NCI-H1694 treated with DMSO at 0.1 percent for 48 hours (cell line): ENCODE data around the gene PBX3.
"Not testable (repeated sequence)": the region's sequence is repeated elsewhere in the genome, so short reads cannot be mapped to it uniquely, and the experiment has no call there.

ENCODE experiments used
- DNase-seq: peaks from one replicate; lab custom pipeline; 2025; lab: John Stamatoyannopoulos, UW

PBX3 gene

DNA sequence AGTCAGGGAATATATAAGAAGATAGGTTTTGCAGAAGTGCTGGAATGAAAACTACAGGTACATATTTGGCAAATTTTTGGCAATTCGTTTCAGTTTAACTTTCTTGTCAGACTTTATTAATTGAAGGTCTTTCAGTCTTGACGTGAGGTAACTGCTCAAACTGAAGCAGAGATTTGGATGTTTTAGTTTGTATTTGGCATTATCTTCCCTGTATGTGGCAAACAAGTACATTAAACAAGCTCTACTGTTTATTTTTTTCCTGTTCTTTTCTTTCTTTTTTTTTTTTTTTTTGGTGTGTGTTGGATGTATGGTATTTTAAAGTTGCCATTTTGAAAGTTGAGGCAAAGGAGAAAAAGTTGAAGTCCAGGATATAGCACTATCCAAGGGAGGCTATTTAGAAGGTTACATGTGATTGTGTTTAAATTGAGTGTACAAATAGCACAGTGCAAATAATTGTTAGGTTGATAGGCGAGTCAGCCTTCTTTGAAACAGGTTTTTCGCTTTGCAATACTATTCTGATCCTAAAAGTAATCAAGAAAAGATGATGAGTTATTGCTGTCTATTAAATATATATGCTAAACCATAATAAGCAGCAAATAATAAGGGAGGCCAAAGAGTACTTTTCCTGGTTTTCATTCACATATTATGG lies 2.2 kb downstream of the PBX3 start:
- DNase-seq = no peak

DNA sequence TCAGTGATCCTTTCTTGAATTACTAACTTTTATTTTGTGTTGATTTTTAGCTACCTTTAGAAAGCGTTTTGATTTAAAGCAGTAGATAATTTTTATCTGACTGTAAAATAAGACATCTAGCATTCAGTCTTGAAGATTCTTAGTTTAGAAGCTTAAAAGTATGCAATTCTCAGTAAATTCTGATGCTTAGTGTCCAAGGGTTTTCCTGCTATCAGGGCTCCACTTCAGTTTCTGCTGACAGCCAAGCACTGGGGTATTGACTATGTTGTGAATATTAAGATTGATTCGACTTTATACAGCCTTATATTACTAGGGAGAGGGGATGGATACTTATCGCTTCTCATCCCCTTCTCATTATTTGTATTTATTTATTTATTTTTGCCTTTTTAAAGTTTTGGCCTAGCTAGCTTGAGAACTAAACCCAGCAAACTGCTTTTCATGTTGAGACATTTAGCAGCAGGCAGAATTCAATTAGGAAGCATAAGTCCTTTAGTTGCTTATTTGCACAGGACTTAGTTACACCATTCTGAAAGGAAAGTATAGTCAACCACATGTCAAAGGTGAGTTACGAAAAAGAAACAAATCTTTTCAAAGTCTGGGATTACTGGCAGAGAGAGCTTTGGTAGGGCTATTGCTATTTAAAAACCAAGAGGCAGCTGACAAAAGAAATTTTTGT lies 2.9 kb downstream of the PBX3 start:
- DNase-seq = peak; percentile 9

DNA sequence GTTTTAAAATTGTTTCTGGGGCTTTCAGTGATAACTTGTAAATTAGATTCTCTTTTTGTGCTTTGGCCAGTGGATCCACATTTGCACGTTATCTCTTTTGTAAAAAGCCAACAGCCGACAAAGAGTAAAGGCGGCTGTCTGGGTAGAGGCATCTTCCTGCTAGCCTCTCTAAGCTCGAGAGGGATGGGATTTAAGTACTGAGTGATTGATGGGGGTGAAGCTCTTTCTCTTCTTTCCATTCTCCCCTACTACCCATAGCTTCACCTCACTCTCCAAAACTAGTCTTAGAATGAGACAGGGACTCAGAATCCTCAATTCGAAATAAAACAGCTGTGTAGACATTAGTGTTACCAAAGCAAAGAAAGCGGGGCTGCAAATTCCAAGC lies 3.4 kb downstream of the PBX3 start:
- DNase-seq = peak; percentile 37

DNA sequence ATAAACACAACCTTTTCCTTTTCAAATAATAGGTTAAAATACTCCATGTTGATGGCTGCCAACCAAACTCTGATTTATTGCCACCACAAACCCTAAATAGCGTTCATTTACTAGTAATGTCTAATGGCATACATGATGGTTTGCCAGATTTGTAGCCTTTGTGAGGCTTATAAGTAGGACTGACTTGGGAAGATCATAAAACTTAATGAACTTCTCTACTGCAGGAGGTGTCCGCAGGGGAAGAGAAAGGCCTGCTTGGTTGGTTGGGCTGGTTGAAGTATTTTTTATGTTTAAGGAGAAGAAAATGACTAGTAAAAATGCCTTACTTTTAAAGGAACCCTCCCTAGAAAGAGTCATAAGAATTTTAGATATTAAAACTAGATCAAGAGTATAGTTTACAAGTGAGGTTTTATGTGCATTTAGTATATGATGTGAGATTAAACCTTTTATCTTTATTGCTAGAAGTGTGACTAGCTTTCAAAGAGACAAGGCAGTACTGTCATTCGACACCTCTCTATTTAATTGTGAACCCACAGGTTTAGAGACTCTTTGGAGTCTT lies 5.0 kb downstream of the PBX3 start:
- peak; percentile 24 for DNase-seq

DNA sequence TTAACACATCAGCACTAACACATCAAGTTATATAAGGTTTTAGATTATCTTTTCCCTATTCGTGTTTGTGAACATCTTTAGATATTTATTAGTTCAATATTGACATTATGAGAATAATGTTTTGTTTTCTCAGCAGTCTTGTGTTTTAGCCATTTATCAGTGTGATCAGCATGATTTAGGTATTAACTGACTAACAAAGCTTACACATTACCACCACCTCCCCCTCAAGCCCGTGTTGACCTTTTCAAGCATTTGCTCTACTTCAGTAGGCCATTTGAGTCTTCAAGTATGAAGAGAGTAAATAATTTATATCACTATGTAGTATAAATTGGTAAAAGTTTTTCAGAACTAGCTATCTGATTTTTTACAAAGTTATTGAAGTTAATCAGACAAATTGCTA lies 6.9 kb downstream of the PBX3 start:
- DNase-seq = no peak

DNA sequence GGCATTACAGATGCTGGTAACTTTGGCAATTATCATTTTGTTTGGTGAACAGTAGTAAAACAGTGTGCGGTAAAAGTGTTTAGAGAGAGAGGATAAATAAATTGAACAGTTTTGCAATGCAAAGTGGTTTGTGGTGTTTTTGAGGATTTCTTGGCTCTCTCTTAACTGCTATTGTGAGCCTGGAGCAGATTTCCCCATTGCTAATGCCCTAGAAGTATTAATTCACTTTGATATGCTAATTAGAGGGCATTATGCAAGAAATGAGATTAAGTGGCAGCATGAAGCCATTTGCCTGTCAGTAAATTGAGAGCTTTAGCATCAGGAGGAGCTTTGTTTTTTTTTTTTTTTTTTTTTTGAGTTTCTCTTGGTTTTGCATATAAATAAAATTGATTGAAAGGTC lies 8.2 kb downstream of the PBX3 start:
- no peak for DNase-seq

DNA sequence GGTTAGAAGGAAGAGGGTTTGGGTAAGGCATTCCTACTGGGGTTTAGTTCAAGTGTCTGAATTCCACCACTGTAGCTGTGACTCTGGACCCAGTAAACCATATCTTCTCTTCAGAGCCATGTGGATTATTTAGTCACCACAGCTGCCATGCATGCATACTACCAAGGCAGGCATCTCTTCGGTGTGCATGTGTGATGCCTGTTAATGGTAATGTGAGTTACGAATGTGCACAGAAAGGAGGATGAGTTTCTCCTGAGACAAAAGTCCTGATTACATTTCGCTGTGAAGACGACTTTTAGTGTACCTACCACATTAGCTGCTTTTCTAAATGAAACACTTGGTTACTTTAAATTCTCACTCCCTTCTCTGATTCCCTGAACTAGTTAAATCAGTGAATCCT lies 9.3 kb downstream of the PBX3 start:
- no peak for DNase-seq

DNA sequence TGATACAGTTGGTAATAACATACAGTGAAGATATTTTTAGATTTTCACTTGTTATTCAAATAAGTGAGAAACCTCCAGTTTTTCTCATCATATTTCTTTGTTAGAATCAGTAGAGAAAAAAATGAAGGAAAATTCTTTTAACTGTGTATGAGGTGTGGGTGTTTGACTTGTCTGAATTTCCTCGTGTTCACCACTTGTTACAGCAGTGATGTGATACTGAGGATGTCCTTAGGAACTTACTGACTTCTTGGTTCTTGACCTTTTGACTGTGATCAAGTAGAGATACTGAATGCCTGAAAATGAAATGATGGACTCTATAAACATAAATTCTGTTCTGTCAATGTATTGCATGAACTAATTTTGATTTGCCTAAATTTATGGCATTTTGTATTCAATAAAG lies 10.7 kb downstream of the PBX3 start:
- DNase-seq = no peak

DNA sequence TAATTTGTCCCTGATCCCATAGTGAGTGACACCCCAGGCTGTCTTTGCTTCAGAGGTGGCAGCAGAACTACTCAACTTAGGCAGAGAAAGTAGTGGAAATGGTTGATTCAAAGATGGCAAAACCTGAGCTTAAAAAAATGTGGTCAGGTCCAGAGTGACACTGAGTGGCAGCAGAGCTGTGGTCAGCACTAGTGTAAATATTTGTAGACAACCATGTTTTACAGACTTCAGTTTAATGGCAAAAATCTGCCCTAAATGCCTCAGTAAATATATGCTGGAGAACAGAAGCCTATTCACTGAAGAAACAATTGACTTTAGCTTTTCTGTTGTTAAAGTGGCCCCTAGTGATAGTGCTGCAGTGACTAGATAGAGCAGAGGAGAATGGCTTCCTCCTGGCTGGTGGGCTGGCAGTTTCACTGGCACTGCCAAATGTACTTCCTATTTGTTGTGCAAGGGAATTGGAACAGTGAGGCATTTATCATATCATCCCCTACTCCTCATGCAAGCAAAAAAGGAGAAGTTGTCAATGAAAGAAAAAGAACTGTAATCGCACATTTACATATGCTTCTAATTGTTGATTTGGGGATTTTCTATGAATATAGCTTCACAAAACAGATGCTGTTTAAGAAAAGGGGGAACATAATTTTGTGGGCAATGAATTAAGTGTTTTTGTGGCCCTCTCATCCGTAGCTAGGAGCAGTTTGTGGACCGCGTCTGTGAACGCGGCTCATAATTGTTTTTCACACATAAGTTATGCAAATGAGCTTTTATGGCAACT lies 12.0 kb downstream of the PBX3 start:
- DNase-seq = peak; percentile 63

DNA sequence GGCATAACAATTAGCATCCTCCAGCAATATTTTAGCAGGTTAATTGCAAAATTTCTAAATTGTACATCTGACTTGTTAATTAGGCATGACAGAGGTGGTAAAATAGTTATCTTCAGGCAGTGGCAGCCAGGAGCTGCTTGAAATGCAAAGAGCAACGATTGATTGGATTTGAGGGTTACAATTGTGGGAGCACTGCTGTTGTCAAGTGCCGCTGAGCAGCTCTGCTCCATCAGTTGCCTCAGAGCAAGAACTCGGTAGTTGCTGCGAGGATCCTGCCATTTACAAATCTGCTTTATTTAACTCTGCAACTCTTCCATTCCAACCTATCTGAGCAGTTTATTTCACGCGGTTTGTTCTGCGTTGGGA lies 12.6 kb downstream of the PBX3 start:
- peak; percentile 44 for DNase-seq

DNA sequence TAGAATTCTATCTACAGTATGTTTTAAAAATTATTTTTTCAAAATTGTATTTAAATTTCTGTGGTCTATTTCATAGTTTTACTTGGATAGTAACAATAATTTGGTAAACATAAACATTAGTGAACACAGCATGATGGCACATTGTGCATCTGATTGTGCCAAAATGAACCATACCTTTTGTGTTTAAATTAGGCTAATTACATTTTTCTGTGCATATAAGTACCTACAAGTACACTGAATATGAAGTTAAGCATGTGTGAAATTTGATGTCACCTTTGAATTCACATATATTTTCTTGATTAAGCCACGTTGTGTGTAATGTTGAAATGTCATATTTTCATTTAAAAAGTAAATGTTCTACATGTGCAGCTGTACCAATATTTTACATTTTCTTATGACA lies 13.4 kb downstream of the PBX3 start:
- no peak for DNase-seq

DNA sequence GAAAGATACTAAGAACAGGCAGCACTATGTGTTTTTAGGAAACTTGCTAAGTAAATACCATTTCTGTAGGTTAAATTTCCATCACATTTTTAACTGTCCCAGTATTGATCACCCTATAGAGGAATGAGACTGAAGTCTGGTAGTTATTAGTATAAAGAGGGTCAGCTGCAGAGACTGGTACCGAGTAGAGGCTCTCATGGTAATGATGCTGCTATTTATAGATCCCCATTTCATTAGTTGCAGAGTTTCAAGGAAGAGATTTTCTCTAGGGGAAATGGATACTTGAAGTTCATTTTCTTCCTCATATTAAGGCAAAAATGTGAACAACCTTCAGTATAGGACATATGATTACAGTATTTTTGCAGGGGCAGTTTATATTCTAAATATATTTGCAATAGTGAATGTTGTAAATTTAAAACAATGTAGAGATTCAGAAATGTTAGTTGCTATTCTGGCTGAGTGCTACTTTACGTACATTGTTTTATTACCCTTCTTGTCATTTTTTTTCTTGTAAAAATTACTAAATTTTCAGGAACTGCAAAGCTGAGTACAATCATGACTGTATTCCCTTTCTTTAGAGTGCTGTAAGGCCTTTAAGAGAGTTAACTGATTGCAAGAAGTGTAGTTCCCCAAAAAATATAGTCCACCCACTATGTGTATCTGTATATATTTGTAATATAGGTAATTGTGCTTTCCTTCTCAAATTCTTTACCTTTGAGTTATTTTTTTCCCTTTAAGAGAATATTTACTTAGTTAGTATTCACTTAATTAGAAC lies 14.7 kb downstream of the PBX3 start:
- DNase-seq = no peak

DNA sequence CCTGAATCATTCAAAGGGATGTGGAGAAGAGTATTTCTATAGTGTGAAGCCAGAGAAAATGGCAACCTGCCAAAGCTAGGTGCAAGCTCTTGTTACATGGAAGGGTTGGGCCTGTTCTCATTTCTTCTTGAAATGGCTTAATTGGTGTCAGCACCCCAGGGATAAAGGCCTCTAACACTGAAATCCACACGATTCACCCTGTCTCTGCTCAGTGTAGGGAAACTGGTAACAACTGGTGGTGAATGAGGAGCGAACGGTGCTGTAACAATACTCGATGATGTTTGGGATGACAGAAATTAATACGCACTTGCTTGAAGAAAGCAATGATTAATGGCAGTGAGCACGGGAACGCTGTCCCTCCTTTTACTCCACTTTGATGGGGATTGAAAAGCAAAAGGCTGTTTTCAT lies 16.2 kb downstream of the PBX3 start:
- DNase-seq = peak; percentile 77

DNA sequence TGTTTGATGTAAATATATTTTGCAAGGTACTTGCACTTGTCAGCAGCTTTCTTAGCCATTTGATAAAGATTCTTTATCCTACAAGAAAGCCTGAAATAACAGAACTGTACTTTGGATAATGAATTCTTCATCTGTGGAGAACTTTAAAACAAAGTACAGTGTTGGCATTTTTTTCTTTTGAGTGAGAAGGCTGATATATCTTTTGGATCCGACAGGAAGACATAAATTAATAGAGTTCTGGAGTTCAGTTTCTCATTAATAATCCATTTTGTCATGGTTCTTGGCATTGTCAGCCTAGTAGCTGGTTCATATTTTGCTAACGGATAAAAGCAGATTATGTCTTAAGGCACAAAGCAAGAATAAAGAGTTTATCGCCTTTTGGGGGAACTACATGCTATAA lies 17.0 kb downstream of the PBX3 start:
- no peak for DNase-seq

DNA sequence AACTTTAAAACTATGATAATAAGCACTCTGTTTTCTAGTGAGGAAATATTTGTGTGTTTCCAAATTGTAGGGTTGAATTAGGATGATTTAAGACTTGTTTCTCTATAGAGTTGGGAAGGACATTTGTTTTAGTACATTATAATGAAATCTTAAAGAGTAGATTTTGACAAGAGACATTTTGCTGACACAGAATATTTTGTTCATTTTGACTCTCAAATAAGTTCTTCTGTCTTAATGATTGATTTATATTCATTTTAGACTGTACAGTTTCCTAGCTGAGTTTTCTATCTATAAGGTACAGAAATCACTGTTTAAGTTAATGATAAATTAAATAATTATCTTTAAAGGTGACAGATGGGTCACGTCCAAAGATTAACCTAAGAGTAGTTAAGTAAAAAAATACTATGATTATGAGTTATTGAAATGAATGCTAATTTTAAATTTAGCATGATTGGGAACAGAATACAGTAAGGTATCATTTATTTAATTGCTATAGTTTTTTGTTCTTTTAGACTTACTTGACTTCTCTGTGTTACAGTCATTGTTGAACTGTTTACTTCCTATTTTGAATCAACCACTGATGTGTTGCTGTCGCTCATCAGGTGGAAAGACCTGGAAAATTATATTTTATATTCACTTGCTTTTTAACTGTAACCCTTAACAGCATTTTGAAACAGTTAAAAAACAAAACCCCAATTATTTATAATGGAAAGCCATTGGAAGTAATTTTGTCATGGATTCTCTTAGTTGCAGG lies 19.5 kb downstream of the PBX3 start:
- DNase-seq = no peak

DNA sequence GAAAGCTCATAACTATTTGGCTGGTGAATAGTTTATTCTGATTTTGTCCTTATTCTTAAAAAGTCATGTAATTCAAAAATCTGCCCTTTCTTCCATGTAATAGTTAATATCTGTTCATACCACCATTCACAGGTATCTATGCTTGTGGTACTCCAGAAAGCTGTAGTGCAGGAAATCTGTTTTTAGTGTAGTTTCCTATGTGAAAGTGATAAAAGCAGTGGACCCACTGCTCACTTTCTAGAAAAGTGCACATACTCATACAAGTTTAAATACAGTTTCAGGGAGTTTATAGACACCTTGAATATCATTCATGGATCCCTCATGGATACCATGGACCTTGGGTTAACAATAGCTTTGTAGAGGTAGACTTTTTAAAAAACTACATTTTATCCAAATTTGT lies 20.2 kb downstream of the PBX3 start:
- DNase-seq = no peak

DNA sequence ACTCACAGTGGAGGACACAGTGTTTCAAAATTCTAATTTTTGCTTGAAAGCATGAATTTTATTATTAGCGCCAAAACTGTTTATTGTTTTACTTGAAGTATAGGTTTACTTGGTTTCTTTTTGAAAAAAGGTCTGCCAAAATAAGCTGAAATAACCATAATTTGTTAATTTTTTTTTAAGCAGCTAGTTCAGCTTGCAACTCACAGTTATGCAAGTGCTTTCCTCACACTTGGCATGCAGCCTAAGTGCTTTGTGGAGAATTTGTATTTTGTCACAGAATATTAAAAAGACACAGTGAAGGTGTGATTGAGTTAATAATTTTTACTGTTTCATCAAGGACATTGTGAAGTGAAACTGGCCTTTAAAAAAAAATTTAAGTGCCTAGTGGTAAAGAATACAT lies 21.6 kb downstream of the PBX3 start:
- no peak for DNase-seq

DNA sequence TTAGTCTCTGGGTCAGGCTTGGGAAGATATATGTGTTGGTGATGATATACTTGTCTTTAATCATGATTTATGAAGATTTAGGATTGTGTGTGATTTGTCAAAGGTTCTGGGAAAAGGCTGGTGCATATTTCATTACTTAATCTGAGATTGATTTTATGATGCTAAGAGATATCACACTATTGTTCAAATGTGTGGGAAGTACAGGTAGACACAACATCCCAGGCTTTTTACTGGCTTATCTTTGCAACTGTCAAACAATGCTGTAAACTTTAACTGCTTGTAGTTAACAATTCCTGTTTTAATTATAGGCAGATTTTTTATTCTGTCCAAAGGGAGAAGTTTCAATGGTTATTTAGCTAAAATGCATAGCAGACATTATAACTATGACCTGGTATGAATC lies 23.9 kb downstream of the PBX3 start:
- no peak for DNase-seq

DNA sequence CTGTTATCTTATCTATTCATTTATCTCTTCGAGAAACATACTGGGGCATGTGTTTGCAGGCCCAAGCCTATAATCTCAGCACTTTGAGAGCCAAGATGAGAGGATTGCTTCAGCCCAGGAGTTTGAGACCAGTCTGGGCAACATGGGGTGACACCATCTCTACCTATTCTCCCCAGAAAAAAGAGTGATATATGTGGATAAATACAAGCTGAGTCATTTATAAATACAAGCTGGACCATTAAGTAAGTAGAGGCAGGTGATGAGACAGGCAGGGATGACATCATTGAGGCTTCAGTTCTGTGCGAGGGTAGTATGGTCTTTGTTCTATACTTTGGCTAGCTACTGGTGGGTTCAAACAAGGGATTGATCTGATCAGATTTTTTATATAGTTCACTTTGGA lies 25.6 kb downstream of the PBX3 start:
- DNase-seq = no peak

DNA sequence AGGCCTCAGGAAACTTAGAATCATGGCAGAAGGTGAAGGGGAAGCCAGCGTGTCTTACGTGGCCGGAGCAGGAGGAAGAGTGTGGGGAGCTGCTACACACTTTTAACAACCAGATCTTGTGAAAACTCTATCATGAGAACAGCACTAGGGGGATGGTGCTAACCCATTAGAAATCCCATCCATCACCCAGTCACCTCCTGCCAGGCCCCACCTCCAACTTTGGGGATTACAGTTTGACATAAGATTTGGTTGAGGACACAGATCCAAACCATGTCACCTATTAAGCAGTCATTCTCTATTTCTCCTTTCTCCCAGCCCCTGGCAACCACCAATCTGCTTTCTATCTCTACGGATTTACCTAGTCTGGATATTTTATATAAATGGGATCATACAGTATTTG lies 26.9 kb downstream of the PBX3 start:
- DNase-seq = no peak

DNA sequence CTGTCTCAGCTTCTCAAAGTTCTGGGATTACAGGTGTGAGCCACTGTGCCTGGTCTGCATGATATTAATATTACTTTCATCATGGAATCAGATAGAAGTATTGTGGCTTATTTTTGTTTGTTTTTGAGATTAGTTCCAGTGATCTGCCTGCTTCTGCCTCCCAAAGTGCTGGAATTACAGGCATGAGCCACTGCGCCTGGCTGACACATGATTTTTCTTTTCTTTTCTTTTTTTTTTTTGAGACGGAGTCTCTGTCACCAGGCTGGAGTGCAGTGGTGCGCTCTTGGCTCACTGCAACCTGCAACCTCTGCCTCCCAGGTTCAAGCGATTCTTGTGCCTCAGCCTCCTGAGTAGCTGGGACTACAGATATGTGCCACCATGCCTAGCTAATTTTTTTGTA lies 29.6 kb downstream of the PBX3 start:
- not testable (repeated sequence) for DNase-seq
